Nephron progenitor cell (in vitro differentiated cells): ENCODE results near the gene PHLDA2.

Experiments used
- DNase-seq: peaks from one replicate; pipeline ENCODE4 v3.0.0; 2021
- H3K27ac Mint-ChIP-seq: 2 replicates; pipeline ENCODE4 v1.8.0; 2021; ENCODE audit warnings: mild to moderate bottlenecking, moderate library complexity, mixed read lengths
- H3K27me3 Mint-ChIP-seq: 2 replicates; pipeline ENCODE4 v1.8.0; 2021; ENCODE audit warnings: mild to moderate bottlenecking, low read depth, mixed read lengths; ENCODE audit not compliant: poor library complexity
- H3K36me3 Mint-ChIP-seq: 2 replicates; pipeline ENCODE4 v1.8.0; 2021; ENCODE audit warnings: low read depth, mixed read lengths
- H3K4me1 Mint-ChIP-seq: 2 replicates; pipeline ENCODE4 v1.8.0; 2021; ENCODE audit warnings: mixed read lengths
- H3K4me3 Mint-ChIP-seq: 2 replicates; pipeline ENCODE4 v1.8.0; 2021; ENCODE audit warnings: mild to moderate bottlenecking, moderate library complexity, mixed read lengths
- H3K9me3 Mint-ChIP-seq: 2 replicates; pipeline ENCODE4 v1.8.0; 2021; ENCODE audit warnings: mild to moderate bottlenecking, moderate library complexity, mixed read lengths
- TF ChIP-seq, protein P1 (sequence below): fragments of 200-600 bp; sonication (generic); IDR thresholded peaks from 2 replicates; pipeline ENCODE4 v1.5.0; 2021; ENCODE audit warnings: antibody characterized with exemption

The PHLDA2 gene

DNA sequence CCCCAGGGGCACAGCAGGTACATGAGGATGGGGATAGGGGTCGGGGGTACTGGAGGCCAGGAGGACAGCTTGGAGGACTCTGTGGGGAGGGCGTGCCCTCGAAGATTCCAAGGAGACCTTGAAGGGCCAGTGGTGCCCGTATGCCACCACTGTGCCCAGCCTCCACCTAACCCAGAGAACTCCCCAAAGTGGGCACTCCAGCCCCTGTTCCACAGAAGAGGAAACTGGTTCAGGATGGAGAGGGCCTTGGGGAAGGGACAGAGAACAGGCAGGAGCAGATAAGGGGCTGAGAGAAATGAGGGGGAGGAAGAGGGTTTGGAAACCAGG lies 2.2 kb upstream of the PHLDA2 start:
- peaks cover 43% of the 10 kb centered on the region for H3K27me3 Mint-ChIP-seq
- H3K4me1 Mint-ChIP-seq, result peaks cover 13% of the 10 kb centered on the region
- H3K36me3 Mint-ChIP-seq, result no peaks in the 10 kb centered on the region
- H3K9me3 Mint-ChIP-seq, result peaks cover 6% of the 10 kb centered on the region
- TF ChIP-seq, protein P1, sequence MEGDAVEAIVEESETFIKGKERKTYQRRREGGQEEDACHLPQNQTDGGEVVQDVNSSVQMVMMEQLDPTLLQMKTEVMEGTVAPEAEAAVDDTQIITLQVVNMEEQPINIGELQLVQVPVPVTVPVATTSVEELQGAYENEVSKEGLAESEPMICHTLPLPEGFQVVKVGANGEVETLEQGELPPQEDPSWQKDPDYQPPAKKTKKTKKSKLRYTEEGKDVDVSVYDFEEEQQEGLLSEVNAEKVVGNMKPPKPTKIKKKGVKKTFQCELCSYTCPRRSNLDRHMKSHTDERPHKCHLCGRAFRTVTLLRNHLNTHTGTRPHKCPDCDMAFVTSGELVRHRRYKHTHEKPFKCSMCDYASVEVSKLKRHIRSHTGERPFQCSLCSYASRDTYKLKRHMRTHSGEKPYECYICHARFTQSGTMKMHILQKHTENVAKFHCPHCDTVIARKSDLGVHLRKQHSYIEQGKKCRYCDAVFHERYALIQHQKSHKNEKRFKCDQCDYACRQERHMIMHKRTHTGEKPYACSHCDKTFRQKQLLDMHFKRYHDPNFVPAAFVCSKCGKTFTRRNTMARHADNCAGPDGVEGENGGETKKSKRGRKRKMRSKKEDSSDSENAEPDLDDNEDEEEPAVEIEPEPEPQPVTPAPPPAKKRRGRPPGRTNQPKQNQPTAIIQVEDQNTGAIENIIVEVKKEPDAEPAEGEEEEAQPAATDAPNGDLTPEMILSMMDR, result no peak
- no peak overlapping the region for H3K27ac Mint-ChIP-seq
- no peak overlapping the region for H3K4me3 Mint-ChIP-seq
- no peak for DNase-seq

DNA sequence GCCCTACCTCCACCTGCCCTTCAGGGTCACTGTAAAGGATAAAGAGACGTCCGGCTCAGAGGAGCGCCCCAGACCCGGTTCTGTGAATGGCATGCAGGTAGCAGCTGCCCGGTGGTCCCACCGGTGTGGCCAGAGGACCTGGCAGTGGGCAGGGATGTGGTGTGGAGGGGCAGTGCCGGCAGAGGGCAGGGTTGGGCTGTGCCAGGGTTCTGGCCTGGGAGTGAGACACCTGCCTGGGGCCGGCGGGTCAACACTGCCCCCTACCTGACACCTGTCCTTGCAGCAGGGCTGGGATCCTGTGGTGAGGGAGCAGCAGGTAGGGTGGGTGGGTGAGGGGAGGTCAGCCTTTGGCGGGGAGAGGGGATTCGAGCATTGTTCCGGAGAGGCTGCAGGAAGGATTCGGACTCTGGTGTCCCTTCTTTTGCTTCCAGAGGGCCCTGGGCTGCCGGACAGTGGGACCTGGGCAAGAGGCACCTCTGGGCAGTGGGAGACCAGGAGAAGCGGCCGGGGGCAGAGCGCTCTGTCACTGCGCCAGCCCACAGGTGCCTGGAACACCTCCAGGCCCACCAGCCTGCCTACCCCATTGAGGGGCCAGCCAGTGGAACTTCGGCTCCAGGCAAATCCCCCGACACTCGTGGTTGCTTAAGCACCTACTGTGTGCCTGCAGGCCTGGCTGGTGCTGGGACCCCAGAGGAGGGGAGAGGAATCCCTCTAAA lies 1.6 kb upstream of the PHLDA2 start:
- peak; percentile 66 for DNase-seq
- Mint-ChIP-seq H3K27ac (no peak overlapping the region), H3K27me3 (peaks cover 45% of the 10 kb centered on the region)

GRCh38 chr11:2929950-2930703 lies 907 bp upstream of the PHLDA2 start:
- Mint-ChIP-seq H3K36me3 (no peaks in the 10 kb centered on the region), H3K4me1 (peaks cover 13% of the 10 kb centered on the region), H3K27me3 (peaks cover 49% of the 10 kb centered on the region), H3K4me3 (peak overlapping the region; percentile 76), H3K9me3 (peaks cover 6% of the 10 kb centered on the region), H3K27ac (peak overlapping the region; percentile 33)
- TF ChIP-seq, protein P1, result peak; percentile 35
- peak; percentile 58 for DNase-seq

More for the DNA sequence above, 1.6 kb upstream of the PHLDA2 start:
- Mint-ChIP-seq H3K4me1 (peaks cover 13% of the 10 kb centered on the region), H3K9me3 (peaks cover 6% of the 10 kb centered on the region), H3K4me3 (peak overlapping the region; percentile 76), H3K36me3 (no peaks in the 10 kb centered on the region)
- TF ChIP-seq, protein P1, result peak; percentile 31

- peak; percentile 51 for DNase-seq
- no peak overlapping the region for H3K27ac Mint-ChIP-seq
- TF ChIP-seq, protein P1, result no peak
- peak overlapping the region; percentile 72 for H3K4me3 Mint-ChIP-seq
- H3K9me3 Mint-ChIP-seq, result peaks cover 1% of the 10 kb centered on the region
- H3K27me3 Mint-ChIP-seq, result peaks cover 49% of the 10 kb centered on the region
- H3K36me3 Mint-ChIP-seq, result no peaks in the 10 kb centered on the region
- H3K4me1 Mint-ChIP-seq, result peaks cover 13% of the 10 kb centered on the region
Measured at GRCh38 chr11:2929531-2929949, 320 bp upstream of the PHLDA2 start.

DNA sequence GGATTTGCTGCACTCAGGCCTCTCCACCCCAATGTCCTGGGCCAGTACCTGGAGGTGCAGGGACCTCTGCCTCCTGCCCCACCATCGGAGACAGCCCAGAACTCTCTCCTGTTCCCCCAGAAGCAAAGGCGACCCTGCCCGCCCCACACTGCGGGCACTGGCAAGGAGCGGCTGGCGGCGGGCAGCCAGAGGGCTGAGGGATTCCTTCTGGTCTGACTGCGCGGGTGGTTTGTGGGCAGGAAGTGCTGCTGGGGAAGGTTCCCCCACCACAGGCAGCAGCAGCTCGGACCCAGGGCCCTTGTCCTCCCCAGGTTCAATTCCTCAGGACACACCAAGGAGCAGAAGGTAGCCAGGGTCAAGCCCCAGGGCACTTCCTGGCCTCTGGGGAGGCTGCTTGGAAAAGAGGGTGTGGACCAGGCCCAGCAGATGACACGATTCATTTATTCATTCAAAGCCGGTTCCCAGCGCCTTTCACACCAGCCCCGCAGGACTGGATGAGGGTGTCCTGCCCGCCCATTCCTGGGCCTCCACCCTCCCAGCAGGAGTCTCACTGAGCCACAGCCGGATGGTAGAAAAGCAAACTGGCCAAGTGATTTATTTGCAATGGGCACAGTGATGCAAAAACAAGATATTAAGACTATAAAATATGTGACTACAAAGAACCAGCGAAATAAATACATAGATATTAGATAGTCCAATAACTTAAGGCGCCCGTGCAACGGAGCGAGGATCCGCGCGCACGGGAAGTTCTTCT lies 1.2 kb downstream of the PHLDA2 start:
- Mint-ChIP-seq H3K27me3 (peaks cover 53% of the 10 kb centered on the region), H3K9me3 (no peaks in the 10 kb centered on the region), H3K36me3 (no peaks in the 10 kb centered on the region), H3K27ac (no peak overlapping the region), H3K4me3 (peak overlapping the region; percentile 81), H3K4me1 (peaks cover 13% of the 10 kb centered on the region)
- DNase-seq, result no peak
- TF ChIP-seq, protein P1, result no peak
